WTC11 (cell line): Measurements from ENCODE around the gene RAB25. TPM values are rescaled to one million over a fixed set of nuclear protein-coding genes. Genes with fewer than 3 reads are reported as not detected.
A peak's percentile ranks its signal among the peaks of the same experiment; 100 is the strongest.

ENCODE experiments used
- ATAC-seq: fragments of 200-7000 bp; cut with Tn5 transposase; 2 replicates; pipeline ENCODE4 v1.10.0; 2021; ENCODE audit warnings: mild to moderate bottlenecking, moderate library complexity
- CTCF ChIA-PET: fragments of 300-600 bp; sonication (Branson Sonifier 250); formaldehyde crosslinking; loops from one replicate; lab custom pipeline; 2021; ENCODE audit warnings: antibody characterized with exemption; lab: Charles Lee
- POLR2A ChIA-PET: fragments of 350-600 bp; sonication (Branson Sonifier 250); formaldehyde crosslinking; loops from one replicate; lab custom pipeline; 2021; ENCODE audit warnings: antibody characterized with exemption; lab: Charles Lee
- DNase-seq: peaks from one replicate; pipeline ENCODE4 v3.0.0; 2021; ENCODE audit warnings: low spot score
- H3K27ac Mint-ChIP-seq: 2 replicates; pipeline ENCODE4 v1.8.0; 2021; ENCODE audit warnings: mixed read lengths
- H3K27me3 Mint-ChIP-seq: 2 replicates; pipeline ENCODE4 v1.8.0; 2021; ENCODE audit warnings: low read depth, mild to moderate bottlenecking, moderate library complexity, mixed read lengths
- H3K36me3 Mint-ChIP-seq: 2 replicates; pipeline ENCODE4 v1.8.0; 2021; ENCODE audit warnings: mixed read lengths
- H3K4me1 Mint-ChIP-seq: 2 replicates; pipeline ENCODE4 v1.8.0; 2022; ENCODE audit warnings: mixed read lengths
- H3K4me3 Mint-ChIP-seq: 2 replicates; pipeline ENCODE4 v1.8.0; 2021; ENCODE audit warnings: mild to moderate bottlenecking, moderate library complexity, mixed read lengths
- H3K9me3 Mint-ChIP-seq: 2 replicates; pipeline ENCODE4 v1.8.0; 2021; ENCODE audit warnings: mixed read lengths
- ATF6 ChIP-seq: sonication (generic); formaldehyde crosslinking; IDR thresholded peaks from 2 replicates; pipeline ENCODE4 v1.8.1; 2023; ENCODE audit warnings: mild to moderate bottlenecking, missing genetic modification reagents
- E2F5 ChIP-seq: sonication (generic); formaldehyde crosslinking; IDR thresholded peaks from 2 replicates; pipeline ENCODE4 v1.8.1; 2022; ENCODE audit warnings: mild to moderate bottlenecking, moderate library complexity, missing genetic modification reagents
- EMX1 ChIP-seq: fragments of 250-450 bp; sonication (Bioruptor Pico); IDR thresholded peaks from 2 replicates; pipeline ENCODE4 v1.8.0; 2021; ENCODE audit warnings: mild to moderate bottlenecking
- FOXP1 ChIP-seq: sonication (generic); formaldehyde crosslinking; IDR thresholded peaks from 2 replicates; pipeline ENCODE4 v1.8.0; 2022; ENCODE audit warnings: missing genetic modification reagents, mild to moderate bottlenecking, moderate library complexity, borderline replicate concordance
- GTF2I ChIP-seq: fragments of 250-450 bp; sonication (Bioruptor Pico); conservative IDR thresholded peaks from 2 replicates; pipeline ENCODE4 v1.4.0; 2021; ENCODE audit warnings: mild to moderate bottlenecking
- IRF1 ChIP-seq: sonication (generic); formaldehyde crosslinking; IDR thresholded peaks from 2 replicates; pipeline ENCODE4 v1.8.0; 2023; ENCODE audit warnings: missing genetic modification reagents
- JAZF1 ChIP-seq: fragments of 250-450 bp; sonication (Bioruptor Pico); IDR thresholded peaks from 2 replicates; pipeline ENCODE4 v1.9.0; 2021; ENCODE audit warnings: moderate library complexity, mild to moderate bottlenecking, inconsistent platforms
- KAT7 ChIP-seq: sonication (generic); formaldehyde crosslinking; IDR thresholded peaks from 2 replicates; pipeline ENCODE4 v1.8.1; 2023; ENCODE audit warnings: missing genetic modification reagents, mild to moderate bottlenecking, borderline replicate concordance
- MAX ChIP-seq: sonication (generic); formaldehyde crosslinking; IDR thresholded peaks from 2 replicates; pipeline ENCODE4 v1.8.0; 2022; ENCODE audit warnings: mild to moderate bottlenecking, missing genetic modification reagents
- NR2C2 ChIP-seq: sonication (generic); formaldehyde crosslinking; IDR thresholded peaks from 2 replicates; pipeline ENCODE4 v1.8.0; 2022; ENCODE audit warnings: mild to moderate bottlenecking, missing genetic modification reagents
- NR3C1 ChIP-seq: sonication (generic); formaldehyde crosslinking; conservative IDR thresholded peaks from 2 replicates; pipeline ENCODE4 v1.8.1; 2023; ENCODE audit warnings: low read depth, mild to moderate bottlenecking, missing genetic modification reagents
- OVOL2 ChIP-seq: fragments of 250-450 bp; sonication (Bioruptor Pico); IDR thresholded peaks from 2 replicates; pipeline ENCODE4 v1.9.0; 2021; ENCODE audit warnings: mild to moderate bottlenecking, borderline replicate concordance
- RORB ChIP-seq: fragments of 250-450 bp; sonication (Bioruptor Pico); IDR thresholded peaks from 2 replicates; pipeline ENCODE4 v1.9.0; 2021; ENCODE audit warnings: mild to moderate bottlenecking
- TCF7 ChIP-seq: sonication (generic); formaldehyde crosslinking; IDR thresholded peaks from 2 replicates; pipeline ENCODE4 v1.8.0; 2022; ENCODE audit warnings: mild to moderate bottlenecking, low read depth, missing genetic modification reagents, moderate library complexity
- TEAD1 ChIP-seq: sonication (generic); formaldehyde crosslinking; IDR thresholded peaks from 2 replicates; pipeline ENCODE4 v1.8.0; 2022; ENCODE audit warnings: mild to moderate bottlenecking, missing genetic modification reagents
- ZBTB43 ChIP-seq: sonication (generic); formaldehyde crosslinking; IDR thresholded peaks from 2 replicates; pipeline ENCODE4 v1.8.1; 2023; ENCODE audit warnings: mild to moderate bottlenecking, missing genetic modification reagents
- ZNF138 ChIP-seq: sonication (generic); formaldehyde crosslinking; conservative IDR thresholded peaks from 2 replicates; pipeline ENCODE4 v1.8.1; 2022; ENCODE audit warnings: mild to moderate bottlenecking, moderate library complexity, missing genetic modification reagents
- ZNF317 ChIP-seq: sonication (generic); formaldehyde crosslinking; IDR thresholded peaks from 2 replicates; pipeline ENCODE4 v1.8.1; 2023; ENCODE audit warnings: low read depth, mild to moderate bottlenecking, moderate library complexity, missing genetic modification reagents, borderline replicate concordance
- ZNF423 ChIP-seq: fragments of 250-450 bp; sonication (Bioruptor Pico); IDR thresholded peaks from 2 replicates; pipeline ENCODE4 v2.1.2; 2022; ENCODE audit warnings: mild to moderate bottlenecking, moderate library complexity
- ZSCAN18 ChIP-seq: fragments of 250-450 bp; sonication (Bioruptor Pico); IDR thresholded peaks from 2 replicates; pipeline ENCODE4 v2.1.2; 2022; ENCODE audit warnings: mild to moderate bottlenecking, moderate library complexity
- total RNA-seq: library from RNA; stranded (reverse); gene quantifications from 3 replicates; pipeline ENCODE4 v1.2.3, GENCODE V29; 2021

The RAB25 gene
- total RNA-seq, 1 experiment from 2014 or later: 61.9 TPM

GRCh38 chr1:156060937-156061636 is at the start of gene RAB25 (continued):
- TF ChIP-seq ZNF423 (peak; percentile 94), MAX (CRISPR knock-in tag) (peak; percentile 58), FOXP1 (CRISPR knock-in tag) (no peak), NR3C1 (CRISPR knock-in tag) (no peak), TEAD1 (CRISPR knock-in tag) (no peak), ZNF317 (CRISPR knock-in tag) (no peak), IRF1 (no peak), TCF7 (CRISPR knock-in tag) (no peak), ZBTB43 (CRISPR knock-in tag) (no peak), NR2C2 (CRISPR knock-in tag) (no peak), ZSCAN18 (CRISPR knock-in tag) (no peak), ZNF138 (0 out of 2 replicates have a peak, but pooled peaks have one; percentile 14), ATF6 (CRISPR knock-in tag) (no peak), E2F5 (CRISPR knock-in tag) (no peak)

GRCh38 chr1:156012051-156012817 is 48.7 kb upstream of the RAB25 start:
- TF ChIP-seq JAZF1 (CRISPR knock-in tag) (no peak), FOXP1 (CRISPR knock-in tag) (no peak), EMX1 (CRISPR knock-in tag) (no peak), RORB (no peak), KAT7 (CRISPR knock-in tag) (no peak), NR2C2 (CRISPR knock-in tag) (no peak), GTF2I (no peak), OVOL2 (CRISPR knock-in tag) (no peak)
- no peak for ATAC-seq
- no peak overlapping the region for H3K27ac Mint-ChIP-seq
- peaks cover 64% of the 10 kb centered on the region for H3K36me3 Mint-ChIP-seq
- H3K4me3 Mint-ChIP-seq: no peak overlapping the region
- no peaks in the 10 kb centered on the region for H3K9me3 Mint-ChIP-seq
- no peaks in the 10 kb centered on the region for H3K4me1 Mint-ChIP-seq
- no peaks in the 10 kb centered on the region for H3K27me3 Mint-ChIP-seq
- POLR2A ChIA-PET: no interaction called here
- DNase-seq: no peak
- CTCF ChIA-PET: no interaction called here
